Osteoblast (primary cell): ENCODE data around the gene DCUN1D3. TPM values are rescaled to one million over a fixed set of nuclear protein-coding genes. Genes with fewer than 3 reads are reported as not detected.
A peak's percentile ranks its signal among the peaks of the same experiment; 100 is the strongest.

Experiments used
- DNase-seq: peaks from one replicate; pipeline ENCODE4 v3.0.0; 2011; ENCODE audit warnings: low spot score, mixed read lengths; ENCODE audit not compliant: insufficient read length; ENCODE audit errors: missing footprints
- H2AFZ ChIP-seq: 2 replicates; pipeline ENCODE4 v1.6.0; 2011; ENCODE audit warnings: mild to moderate bottlenecking, low read length
- H3K27ac ChIP-seq: 2 replicates; pipeline ENCODE4 v1.5.1; 2011; ENCODE audit warnings: mild to moderate bottlenecking, low read depth, low read length, moderate library complexity
- H3K27me3 ChIP-seq: 2 replicates; pipeline ENCODE4 v1.6.0; 2012; ENCODE audit warnings: mild to moderate bottlenecking, control low read depth, inconsistent platforms, low read length, moderate library complexity; ENCODE audit not compliant: insufficient read depth
- H3K36me3 ChIP-seq: 2 replicates; pipeline ENCODE4 v1.5.1; 2011; ENCODE audit warnings: mild to moderate bottlenecking, low read length, control low read depth, moderate library complexity; ENCODE audit not compliant: insufficient read depth
- H3K4me1 ChIP-seq: 2 replicates; pipeline ENCODE4 v1.5.1; 2011; ENCODE audit warnings: mild to moderate bottlenecking, low read length, control low read depth, moderate library complexity; ENCODE audit not compliant: insufficient read depth
- H3K4me2 ChIP-seq: 2 replicates; pipeline ENCODE4 v1.6.0; 2011; ENCODE audit warnings: mild to moderate bottlenecking, low read length; ENCODE audit not compliant: insufficient read depth
- H3K4me3 ChIP-seq: fragments of 200-600 bp; sonication (generic); 3 replicates; pipeline ENCODE4 v1.5.1; 2012; ENCODE audit warnings: mild to moderate bottlenecking, low read length, inconsistent platforms; ENCODE audit not compliant: insufficient read depth
- H3K79me2 ChIP-seq: 2 replicates; pipeline ENCODE4 v1.6.0; 2012; ENCODE audit warnings: mild to moderate bottlenecking, low read length, control low read depth, inconsistent platforms; ENCODE audit not compliant: insufficient read depth
- H3K9me3 ChIP-seq: 2 replicates; pipeline ENCODE4 v1.5.1; 2011; ENCODE audit warnings: low read depth, low read length, control low read depth
- H4K20me1 ChIP-seq: 2 replicates; pipeline ENCODE4 v1.6.0; 2012; ENCODE audit warnings: mild to moderate bottlenecking, low read length, control low read depth; ENCODE audit not compliant: insufficient read depth
- CTCF ChIP-seq: IDR thresholded peaks from 2 replicates; pipeline ENCODE4 v1.5.1; 2011; ENCODE audit warnings: mild to moderate bottlenecking, low read depth, low read length, moderate library complexity; ENCODE audit errors: extremely low read depth
- total RNA-seq: library from RNA; depleted of rRNA; stranded (reverse); fragments of >200 nt; gene quantifications from 2 replicates; pipeline ENCODE4 v1.2.3, GENCODE V29; 2012

The DCUN1D3 gene
- total RNA-seq, 1 donor, result 33.7 TPM

GRCh38 chr16:20881503-20881878, 18.7 kb downstream of the DCUN1D3 start:
- no peak for DNase-seq
- Histone ChIP-seq H4K20me1 (peaks cover 69% of the 10 kb centered on the region), H3K4me2 (peak overlapping the region; percentile 37)

GRCh38 chr16:20880867-20881502, 19.2 kb downstream of the DCUN1D3 start:
- TF ChIP-seq CTCF, result no peak
- H2AFZ ChIP-seq, result no peak overlapping the region

More at GRCh38 chr16:20881503-20881878, 18.7 kb downstream of the DCUN1D3 start:
- peaks cover 22% of the 10 kb centered on the region for H3K36me3 ChIP-seq
- no peaks in the 10 kb centered on the region for H3K9me3 ChIP-seq
- peaks cover 56% of the 10 kb centered on the region for H3K4me1 ChIP-seq
- peak overlapping the region; percentile 18 for H3K27ac ChIP-seq
- no peak overlapping the region for H3K4me3 ChIP-seq
- H3K27me3 ChIP-seq, result no peaks in the 10 kb centered on the region
- TF ChIP-seq CTCF, result no peak
- H3K79me2 ChIP-seq, result peaks cover 96% of the 10 kb centered on the region
- H2AFZ ChIP-seq, result no peak overlapping the region

GRCh38 chr16:20879175-20880040, 20.8 kb downstream of the DCUN1D3 start:
- Histone ChIP-seq H2AFZ (no peak overlapping the region), H4K20me1 (peaks cover 65% of the 10 kb centered on the region), H3K4me3 (peak overlapping the region; percentile 13), H3K79me2 (peaks cover 95% of the 10 kb centered on the region), H3K4me2 (peak overlapping the region; percentile 66), H3K4me1 (peaks cover 53% of the 10 kb centered on the region), H3K27me3 (no peaks in the 10 kb centered on the region), H3K9me3 (no peaks in the 10 kb centered on the region), H3K36me3 (peaks cover 14% of the 10 kb centered on the region), H3K27ac (peak overlapping the region; percentile 70)
- TF ChIP-seq CTCF, result no peak
- DNase-seq, result peak; percentile 5

More at GRCh38 chr16:20880867-20881502, 19.2 kb downstream of the DCUN1D3 start:
- Histone ChIP-seq H3K79me2 (peaks cover 96% of the 10 kb centered on the region), H3K27me3 (no peaks in the 10 kb centered on the region), H3K27ac (peak overlapping the region; percentile 36), H3K4me3 (no peak overlapping the region), H3K4me2 (peak overlapping the region; percentile 37), H3K9me3 (no peaks in the 10 kb centered on the region), H3K4me1 (peaks cover 54% of the 10 kb centered on the region), H3K36me3 (peaks cover 20% of the 10 kb centered on the region), H4K20me1 (peaks cover 67% of the 10 kb centered on the region)
- DNase-seq, result peak; percentile 48

- peaks cover 96% of the 10 kb centered on the region for H3K79me2 ChIP-seq
- H3K27me3 ChIP-seq, result no peaks in the 10 kb centered on the region
- H3K27ac ChIP-seq, result peak overlapping the region; percentile 70
- DNase-seq, result no peak
- TF ChIP-seq CTCF, result no peak
- H3K36me3 ChIP-seq, result peaks cover 14% of the 10 kb centered on the region
- peak overlapping the region; percentile 66 for H3K4me2 ChIP-seq
- peaks cover 53% of the 10 kb centered on the region for H3K4me1 ChIP-seq
- H4K20me1 ChIP-seq, result peaks cover 65% of the 10 kb centered on the region
- no peaks in the 10 kb centered on the region for H3K9me3 ChIP-seq
- no peak overlapping the region for H2AFZ ChIP-seq
- H3K4me3 ChIP-seq, result peak overlapping the region; percentile 13
These were observed 21.4 kb downstream of the DCUN1D3 start for GRCh38 chr16:20878682-20879147.
